PFSK-1 (cell line): Measurements from ENCODE around the gene JUNB.

Source experiments
- FOXP2 ChIP-seq: optimal IDR thresholded peaks from 2 replicates; pipeline ENCODE3; 2011; ENCODE audit warnings: borderline replicate concordance, control low read depth, inconsistent platforms; ENCODE audit not compliant: insufficient read depth; ENCODE audit errors: extremely low read length, extremely low read depth
- POLR2AphosphoS5 ChIP-seq: IDR thresholded peaks from 2 replicates; pipeline ENCODE4 v1.6.1; 2012; ENCODE audit warnings: low read depth, mild to moderate bottlenecking, control low read depth, low read length, moderate library complexity
- SIN3A ChIP-seq: IDR thresholded peaks from 2 replicates; pipeline ENCODE4 v1.6.1; 2012; ENCODE audit warnings: mild to moderate bottlenecking, low read length, moderate library complexity, borderline replicate concordance; ENCODE audit not compliant: insufficient read depth
- TAF1 ChIP-seq: IDR thresholded peaks from 2 replicates; pipeline ENCODE4 v1.6.1; 2012; ENCODE audit warnings: low read length, control low read depth, borderline replicate concordance; ENCODE audit not compliant: insufficient read depth
- TF ChIP-seq, protein P1 (sequence below), 2 experiments: IDR thresholded peaks; 2 replicates each; pipeline versions ENCODE4 v1.6.1 to v1.8.0; 2011 to 2012; ENCODE audit warnings: low read depth in 2 of 2, low read length in 2 of 2, control low read depth in 1 of 2, inconsistent platforms in 1 of 2, mild to moderate bottlenecking in 1 of 2, moderate library complexity in 1 of 2; ENCODE audit not compliant: insufficient read depth in 1 of 2

JUNB gene

GRCh38 chr19:12772323-12772722, 19.0 kb upstream of the JUNB start:
- TF ChIP-seq, protein P1, sequence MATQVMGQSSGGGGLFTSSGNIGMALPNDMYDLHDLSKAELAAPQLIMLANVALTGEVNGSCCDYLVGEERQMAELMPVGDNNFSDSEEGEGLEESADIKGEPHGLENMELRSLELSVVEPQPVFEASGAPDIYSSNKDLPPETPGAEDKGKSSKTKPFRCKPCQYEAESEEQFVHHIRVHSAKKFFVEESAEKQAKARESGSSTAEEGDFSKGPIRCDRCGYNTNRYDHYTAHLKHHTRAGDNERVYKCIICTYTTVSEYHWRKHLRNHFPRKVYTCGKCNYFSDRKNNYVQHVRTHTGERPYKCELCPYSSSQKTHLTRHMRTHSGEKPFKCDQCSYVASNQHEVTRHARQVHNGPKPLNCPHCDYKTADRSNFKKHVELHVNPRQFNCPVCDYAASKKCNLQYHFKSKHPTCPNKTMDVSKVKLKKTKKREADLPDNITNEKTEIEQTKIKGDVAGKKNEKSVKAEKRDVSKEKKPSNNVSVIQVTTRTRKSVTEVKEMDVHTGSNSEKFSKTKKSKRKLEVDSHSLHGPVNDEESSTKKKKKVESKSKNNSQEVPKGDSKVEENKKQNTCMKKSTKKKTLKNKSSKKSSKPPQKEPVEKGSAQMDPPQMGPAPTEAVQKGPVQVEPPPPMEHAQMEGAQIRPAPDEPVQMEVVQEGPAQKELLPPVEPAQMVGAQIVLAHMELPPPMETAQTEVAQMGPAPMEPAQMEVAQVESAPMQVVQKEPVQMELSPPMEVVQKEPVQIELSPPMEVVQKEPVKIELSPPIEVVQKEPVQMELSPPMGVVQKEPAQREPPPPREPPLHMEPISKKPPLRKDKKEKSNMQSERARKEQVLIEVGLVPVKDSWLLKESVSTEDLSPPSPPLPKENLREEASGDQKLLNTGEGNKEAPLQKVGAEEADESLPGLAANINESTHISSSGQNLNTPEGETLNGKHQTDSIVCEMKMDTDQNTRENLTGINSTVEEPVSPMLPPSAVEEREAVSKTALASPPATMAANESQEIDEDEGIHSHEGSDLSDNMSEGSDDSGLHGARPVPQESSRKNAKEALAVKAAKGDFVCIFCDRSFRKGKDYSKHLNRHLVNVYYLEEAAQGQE (IDR thresholded peaks at IDR 0.05; ENCODE audit: insufficient read depth in 1 of 2, low read depth in 2 of 2, low read length in 2 of 2), result no peak
- no peak for TF ChIP-seq SIN3A
- no peak for TF ChIP-seq POLR2AphosphoS5
- TF ChIP-seq TAF1, result no peak

GRCh38 chr19:12773571-12773970, 17.7 kb upstream of the JUNB start:
- TF ChIP-seq, protein P1 (IDR thresholded peaks at IDR 0.05; ENCODE audit: insufficient read depth in 1 of 2, low read depth in 2 of 2, low read length in 2 of 2), result no peak
- TF ChIP-seq FOXP2, result no peak
- TF ChIP-seq POLR2AphosphoS5, result no peak
- no peak for TF ChIP-seq TAF1
- no peak for TF ChIP-seq SIN3A

DNA sequence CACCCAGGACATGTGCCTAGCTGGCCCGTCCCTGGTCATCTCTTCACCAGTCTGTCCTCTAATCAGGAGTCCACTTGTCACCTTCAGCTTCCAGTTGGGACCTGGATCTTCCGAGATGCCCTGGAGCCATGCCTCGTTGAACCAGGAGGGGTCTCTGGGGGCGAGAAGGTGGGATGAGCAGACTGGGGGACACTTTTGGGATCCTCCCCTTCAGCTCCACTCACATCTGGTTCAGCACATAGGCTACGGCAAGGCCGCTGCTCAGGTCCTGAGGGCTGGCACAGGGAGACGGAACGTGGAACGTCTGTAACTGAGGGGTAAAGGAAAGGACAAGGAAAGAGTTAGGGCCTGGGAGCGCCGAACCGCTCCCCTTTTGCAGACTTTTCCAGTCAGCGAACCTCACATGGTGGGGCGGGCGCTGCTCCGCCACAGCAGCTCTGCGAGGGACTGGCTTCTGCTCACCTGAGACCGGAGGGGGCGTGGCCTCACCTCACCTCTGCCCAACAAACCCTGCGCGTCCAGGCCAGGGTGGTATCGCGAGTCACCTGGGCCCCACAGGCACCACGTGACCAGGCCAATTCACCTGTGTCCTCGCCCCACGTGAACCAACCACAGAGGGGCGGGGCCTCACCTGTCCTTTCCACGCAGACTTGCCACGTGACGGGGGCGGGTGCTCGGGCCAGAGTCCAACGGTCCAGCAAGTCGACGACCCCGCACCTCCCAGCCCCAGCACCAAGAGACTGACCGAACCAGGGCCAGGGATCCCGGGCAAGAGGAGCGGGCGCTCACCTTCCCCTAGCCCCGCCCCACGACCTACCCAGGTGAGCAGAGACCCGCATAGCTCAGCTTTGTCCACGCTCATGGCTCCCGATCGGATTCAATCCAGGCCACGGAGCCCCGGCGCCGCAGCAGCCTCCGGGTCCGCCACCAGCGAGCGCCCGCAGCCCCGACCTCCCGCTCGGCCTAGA, 16.4 kb upstream of the JUNB start, which contains the start of gene HOOK2:
HOOK2 (minus strand) TSS at position 965 of the 968 bp plus-strand sequence; CDS start at position 862, 103 bp downstream.
- TF ChIP-seq TAF1, result no peak
- no peak for TF ChIP-seq SIN3A
- TF ChIP-seq FOXP2, result no peak
- TF ChIP-seq, protein P1 (IDR thresholded peaks at IDR 0.05; ENCODE audit: insufficient read depth in 1 of 2, low read depth in 2 of 2, low read length in 2 of 2), result no peak
- no peak for TF ChIP-seq POLR2AphosphoS5

- TF ChIP-seq FOXP2 (peak; percentile 48), SIN3A (no peak)
Measured at GRCh38 chr19:12777217-12778016, 13.9 kb upstream of the JUNB start.

- TF ChIP-seq TAF1 (no peak), FOXP2 (no peak), POLR2AphosphoS5 (peak; percentile 45; the same call in 1 of the 2 replicates), SIN3A (peak; percentile 28; the same call in 1 of the 2 replicates)
Measured at GRCh38 chr19:12778017-12778904, 13.0 kb upstream of the JUNB start.
